Measurements from ENCODE around the gene LGALS14.
"Not testable (repeated sequence)": the region's sequence is repeated elsewhere in the genome, so short reads cannot be mapped to it uniquely, and the experiment has no call there.

LGALS14 gene

GRCh38 chr19:39671739-39672363 lies 32.4 kb upstream of the LGALS14 start:
- peak; percentile 93 for ATAC-seq
- TF ChIP-seq PPARA (CRISPR knock-in tag; IDR thresholded peaks at IDR 0.05; ENCODE audit: borderline replicate concordance) (no peak), GLIS3 (CRISPR knock-in tag; IDR thresholded peaks at IDR 0.05) (no peak), TOX (CRISPR knock-in tag; IDR thresholded peaks at IDR 0.05; ENCODE audit: borderline replicate concordance) (no peak), ZFP3 (CRISPR knock-in tag; IDR thresholded peaks at IDR 0.05) (no peak), ZC3H10 (CRISPR knock-in tag; IDR thresholded peaks at IDR 0.05) (no peak), ARNTL (CRISPR knock-in tag; IDR thresholded peaks at IDR 0.05; ENCODE audit: borderline replicate concordance, low read depth) (no peak), TCF4 (CRISPR knock-in tag; IDR thresholded peaks at IDR 0.05; ENCODE audit: borderline replicate concordance) (no peak)

- TF ChIP-seq GLIS3 (CRISPR knock-in tag; IDR thresholded peaks at IDR 0.05) (no peak), ZC3H10 (CRISPR knock-in tag; IDR thresholded peaks at IDR 0.05) (no peak), RARB (CRISPR knock-in tag; IDR thresholded peaks at IDR 0.05) (no peak), ZFP3 (CRISPR knock-in tag; IDR thresholded peaks at IDR 0.05) (no peak)
- no peak for ATAC-seq
These were observed 31.8 kb upstream of the LGALS14 start for GRCh38 chr19:39672473-39672872.

- not testable (repeated sequence) for ATAC-seq
These were observed 30.4 kb upstream of the LGALS14 start for GRCh38 chr19:39673862-39674261.

- ATAC-seq, result no peak
These were observed 28.3 kb upstream of the LGALS14 start for GRCh38 chr19:39676004-39676403.

GRCh38 chr19:39677961-39678889 lies 26.1 kb upstream of the LGALS14 start:
- ATAC-seq, result peak; percentile 74
- no peak for TF ChIP-seq ZFP3 (CRISPR knock-in tag; IDR thresholded peaks at IDR 0.05)
- no peak for TF ChIP-seq ZNF70 (CRISPR knock-in tag; IDR thresholded peaks at IDR 0.05)
- TF ChIP-seq CSRNP3 (CRISPR knock-in tag; IDR thresholded peaks at IDR 0.05), result no peak
- no peak for TF ChIP-seq ISL1 (CRISPR knock-in tag; IDR thresholded peaks at IDR 0.05)
- TF ChIP-seq PATZ1 (CRISPR knock-in tag; IDR thresholded peaks at IDR 0.05; ENCODE audit: borderline replicate concordance), result no peak
- TF ChIP-seq TCF4 (CRISPR knock-in tag; IDR thresholded peaks at IDR 0.05; ENCODE audit: borderline replicate concordance), result no peak
- no peak for TF ChIP-seq BACH2 (CRISPR knock-in tag; IDR thresholded peaks at IDR 0.05; ENCODE audit: borderline replicate concordance)

More at GRCh38 chr19:39676004-39676403, 28.3 kb upstream of the LGALS14 start:
- TF ChIP-seq SNAI2 (CRISPR knock-in tag; IDR thresholded peaks at IDR 0.05) (no peak), PPARA (CRISPR knock-in tag; IDR thresholded peaks at IDR 0.05; ENCODE audit: borderline replicate concordance) (no peak), RARB (CRISPR knock-in tag; IDR thresholded peaks at IDR 0.05) (no peak), ZFP30 (CRISPR knock-in tag; IDR thresholded peaks at IDR 0.05) (no peak), CSDC2 (CRISPR knock-in tag; IDR thresholded peaks at IDR 0.05) (no peak), ZNF565 (CRISPR knock-in tag; conservative IDR thresholded peaks at IDR 0.05; ENCODE audit: low read depth) (no peak), TSHZ2 (CRISPR knock-in tag; IDR thresholded peaks at IDR 0.05) (no peak), ZC3H10 (CRISPR knock-in tag; IDR thresholded peaks at IDR 0.05) (no peak), POU6F1 (CRISPR knock-in tag; IDR thresholded peaks at IDR 0.05; ENCODE audit: borderline replicate concordance, low read depth) (no peak), TOX (CRISPR knock-in tag; IDR thresholded peaks at IDR 0.05; ENCODE audit: borderline replicate concordance) (no peak), ZFP3 (CRISPR knock-in tag; IDR thresholded peaks at IDR 0.05) (no peak)
